Mesenchymal stem cell (in vitro differentiated cells and primary cell): ENCODE results near the gene SLCO3A1.
A peak's percentile ranks its signal among the peaks of the same experiment; 100 is the strongest.

ENCODE experiments used
- DNase-seq: peaks from one replicate; pipeline ENCODE4 v3.0.0-alpha.2; 2013
- H2AFZ ChIP-seq: one replicate; pipeline ENCODE4 v1.6.1; 2013; ENCODE audit warnings: low read depth, mild to moderate bottlenecking, control low read depth, inconsistent platforms, low read length, moderate library complexity
- H2AK5ac ChIP-seq: 2 replicates; pipeline ENCODE4 v1.6.1; 2013; ENCODE audit warnings: low read length, moderate library complexity, mild to moderate bottlenecking, inconsistent platforms; ENCODE audit not compliant: severe bottlenecking
- H2BK120ac ChIP-seq: one replicate; pipeline ENCODE4 v1.6.1; 2013; ENCODE audit warnings: low read depth, mild to moderate bottlenecking, inconsistent platforms, low read length, moderate library complexity
- H2BK12ac ChIP-seq, 2 experiments: one replicate each; pipeline ENCODE4 v1.6.1; 2013; ENCODE audit warnings: inconsistent platforms in 2 of 2, low read length in 2 of 2, mild to moderate bottlenecking in 2 of 2, moderate library complexity in 2 of 2, control low read depth in 1 of 2
- H2BK15ac ChIP-seq: one replicate; pipeline ENCODE4 v1.6.1; 2013; ENCODE audit warnings: mild to moderate bottlenecking, low read depth, inconsistent platforms; ENCODE audit not compliant: poor library complexity, severe bottlenecking
- H2BK5ac ChIP-seq: 2 replicates; pipeline ENCODE4 v1.6.1; 2013; ENCODE audit warnings: low read depth, mild to moderate bottlenecking, low read length, control low read depth, inconsistent platforms; ENCODE audit not compliant: poor library complexity, severe bottlenecking
- H3K14ac ChIP-seq, 2 experiments: one replicate each; pipeline ENCODE4 v1.6.1; 2013; ENCODE audit warnings: inconsistent platforms in 2 of 2, low read length in 2 of 2, control low read depth in 1 of 2, mild to moderate bottlenecking in 1 of 2, moderate library complexity in 1 of 2
- H3K18ac ChIP-seq, 2 experiments: one replicate each; pipeline ENCODE4 v1.6.1; 2013; ENCODE audit warnings: inconsistent platforms in 2 of 2, low read length in 2 of 2, control low read depth in 1 of 2, low read depth in 1 of 2, mild to moderate bottlenecking in 1 of 2
- H3K23ac ChIP-seq, 2 experiments: one replicate each; pipeline ENCODE4 v1.6.1; 2013; ENCODE audit warnings: inconsistent platforms in 2 of 2, low read length in 2 of 2, mild to moderate bottlenecking in 2 of 2, moderate library complexity in 2 of 2, control low read depth in 1 of 2
- H3K27ac ChIP-seq: 2 replicates; pipeline ENCODE4 v1.5.1; 2013; ENCODE audit warnings: mild to moderate bottlenecking, moderate library complexity, low read length, control low read depth, inconsistent platforms; ENCODE audit not compliant: poor library complexity, severe bottlenecking
- H3K27me3 ChIP-seq, 2 experiments: 2 replicates each; pipeline versions ENCODE4 v1.6.1 to v1.7.0; 2013; ENCODE audit warnings: low read length in 2 of 2, mild to moderate bottlenecking in 2 of 2, moderate library complexity in 2 of 2, control low read depth in 1 of 2, inconsistent platforms in 1 of 2; ENCODE audit not compliant: control insufficient read depth in 1 of 2, insufficient read depth in 1 of 2
- H3K36me3 ChIP-seq, 2 experiments: 2 replicates each; pipeline versions ENCODE4 v1.6.1 to v1.7.0; 2013; ENCODE audit warnings: low read length in 2 of 2, control low read depth in 1 of 2, inconsistent platforms in 1 of 2, low read depth in 1 of 2, mild to moderate bottlenecking in 1 of 2; ENCODE audit not compliant: insufficient read depth in 2 of 2, control insufficient read depth in 1 of 2
- H3K4ac ChIP-seq, 2 experiments: one replicate each; pipeline ENCODE4 v1.6.1; 2013; ENCODE audit warnings: inconsistent platforms in 2 of 2, low read length in 2 of 2, mild to moderate bottlenecking in 2 of 2, moderate library complexity in 2 of 2, control low read depth in 1 of 2, low read depth in 1 of 2
- H3K4me1 ChIP-seq: 2 replicates; pipeline ENCODE4 v1.6.1; 2013; ENCODE audit warnings: low read depth, low read length, control low read depth; ENCODE audit not compliant: control insufficient read depth, insufficient read depth
- H3K4me2 ChIP-seq: 2 replicates; pipeline ENCODE4 v1.6.1; 2013; ENCODE audit warnings: low read length, mild to moderate bottlenecking, inconsistent platforms; ENCODE audit not compliant: poor library complexity, severe bottlenecking
- H3K4me3 ChIP-seq, 2 experiments: 2 replicates each; pipeline versions ENCODE4 v1.5.1 to v1.7.0; 2013; ENCODE audit warnings: low read length in 2 of 2, mild to moderate bottlenecking in 2 of 2, control low read depth in 1 of 2, low read depth in 1 of 2; ENCODE audit not compliant: insufficient read depth in 1 of 2
- H3K79me1 ChIP-seq: replicated peaks from 2 replicates; pipeline ENCODE4 v1.6.1; 2013; ENCODE audit warnings: mild to moderate bottlenecking, control low read depth, low read length, inconsistent platforms; ENCODE audit not compliant: poor library complexity, severe bottlenecking
- H3K9ac ChIP-seq: 2 replicates; pipeline ENCODE4 v1.7.0; 2013; ENCODE audit warnings: mild to moderate bottlenecking, low read length, moderate library complexity
- H3K9me3 ChIP-seq: 2 replicates; pipeline ENCODE4 v1.7.0; 2013; ENCODE audit warnings: mild to moderate bottlenecking, low read length; ENCODE audit not compliant: control insufficient read depth
- H4K8ac ChIP-seq: one replicate; pipeline ENCODE4 v1.6.1; 2013; ENCODE audit warnings: inconsistent platforms, mild to moderate bottlenecking, low read length, moderate library complexity
- H4K91ac ChIP-seq: one replicate; pipeline ENCODE4 v1.6.1; 2013; ENCODE audit warnings: mild to moderate bottlenecking, low read length, inconsistent platforms
- WGBS: methylation state at CpG from one replicate; pipeline ENCODE4 v1.1.7; 2013; ENCODE audit warnings: mixed read lengths; 5-methylcytosine and 5-hydroxymethylcytosine counted together

Gene SLCO3A1

GRCh38 chr15:91887321-91887720 is 33.8 kb downstream of the SLCO3A1 start:
- no peak overlapping the region for H2AFZ ChIP-seq
- no peak overlapping the region for H3K27ac ChIP-seq
- H3K4ac ChIP-seq: no peak overlapping the region
- H2BK15ac ChIP-seq: no peak overlapping the region
- no peak overlapping the region for H2AK5ac ChIP-seq
- H3K9me3 ChIP-seq: no peaks in the 10 kb centered on the region
- peak overlapping the region; percentile 52 for H3K9ac ChIP-seq
- no peak overlapping the region for H4K8ac ChIP-seq
- WGBS: 66% methylated on average over 6 of the region's 6 CpGs
- no peak overlapping the region for H3K14ac ChIP-seq
- peaks cover 6% of the 10 kb centered on the region for H3K79me1 ChIP-seq
- no peak overlapping the region for H2BK12ac ChIP-seq
- no peak overlapping the region for H4K91ac ChIP-seq
- no peak for DNase-seq
- H3K4me2 ChIP-seq: no peak overlapping the region
- no peaks in the 10 kb centered on the region for H3K27me3 ChIP-seq
- H3K4me1 ChIP-seq: peaks cover 2% of the 10 kb centered on the region
- no peaks in the 10 kb centered on the region for H3K36me3 ChIP-seq
- no peak overlapping the region for H3K23ac ChIP-seq
- no peak overlapping the region for H2BK120ac ChIP-seq
- H3K18ac ChIP-seq: no peak overlapping the region
- no peak overlapping the region for H3K4me3 ChIP-seq
- H2BK5ac ChIP-seq: no peak overlapping the region

GRCh38 chr15:91887921-91888373 is 34.4 kb downstream of the SLCO3A1 start:
- no peak overlapping the region for H3K14ac ChIP-seq
- peak overlapping the region; percentile 52 for H3K9ac ChIP-seq
- H3K18ac ChIP-seq: no peak overlapping the region
- no peaks in the 10 kb centered on the region for H3K27me3 ChIP-seq
- H3K27ac ChIP-seq: no peak overlapping the region
- no peak overlapping the region for H2BK15ac ChIP-seq
- WGBS: 96% methylated on average over 5 of the region's 5 CpGs
- no peaks in the 10 kb centered on the region for H3K9me3 ChIP-seq
- H3K4me1 ChIP-seq: peaks cover 2% of the 10 kb centered on the region
- H2BK12ac ChIP-seq: no peak overlapping the region
- no peak overlapping the region for H2BK120ac ChIP-seq
- no peak for DNase-seq
- no peak overlapping the region for H3K23ac ChIP-seq
- no peak overlapping the region for H4K8ac ChIP-seq
- H4K91ac ChIP-seq: no peak overlapping the region
- no peak overlapping the region for H2AK5ac ChIP-seq
- no peak overlapping the region for H3K4me2 ChIP-seq
- H3K4ac ChIP-seq: no peak overlapping the region
- no peaks in the 10 kb centered on the region for H3K36me3 ChIP-seq
- H3K4me3 ChIP-seq: peak overlapping the region in 1 of 2 experiments; percentile 7
- no peak overlapping the region for H2BK5ac ChIP-seq
- H3K79me1 ChIP-seq: peaks cover 6% of the 10 kb centered on the region
- H2AFZ ChIP-seq: no peak overlapping the region

DNA sequence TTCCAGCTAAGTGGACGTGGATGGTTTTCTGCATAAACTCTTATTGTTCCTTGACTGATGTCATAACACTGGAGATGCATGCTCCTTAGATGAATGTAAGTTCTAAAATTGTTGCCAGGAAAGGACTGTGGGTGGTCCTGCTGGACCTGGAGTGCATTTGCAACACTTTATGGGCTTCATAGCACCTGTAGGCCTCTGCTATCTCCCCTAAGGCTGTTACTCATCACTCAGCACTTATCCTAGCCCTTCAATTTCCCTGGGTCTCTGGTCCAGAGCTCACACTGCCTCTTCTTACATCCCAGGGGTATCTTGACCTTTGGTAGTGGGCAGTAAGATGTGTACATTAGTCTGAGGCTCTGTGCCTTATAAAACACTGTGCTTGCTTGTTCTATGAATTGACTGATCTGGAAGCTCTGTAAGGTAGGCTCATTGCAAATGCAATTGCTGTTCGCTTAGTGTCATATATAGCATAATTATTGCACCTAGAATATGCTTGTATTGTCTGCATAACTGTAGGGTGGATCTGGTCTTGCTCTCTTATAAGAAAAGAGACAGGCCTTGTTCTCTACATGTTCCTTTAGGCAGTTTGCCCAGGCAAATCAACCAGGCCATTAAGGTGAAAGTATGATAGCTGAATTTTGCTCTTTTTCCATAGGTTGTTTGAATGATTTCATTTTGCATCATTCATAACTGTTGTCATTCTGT is 35.8 kb downstream of the SLCO3A1 start:
- H2BK12ac ChIP-seq: no peak overlapping the region
- no peak overlapping the region for H3K23ac ChIP-seq
- no peak for DNase-seq
- H3K4me2 ChIP-seq: no peak overlapping the region
- H3K4ac ChIP-seq: no peak overlapping the region
- no peak overlapping the region for H4K8ac ChIP-seq
- H3K14ac ChIP-seq: no peak overlapping the region
- no peak overlapping the region for H4K91ac ChIP-seq
- H2BK120ac ChIP-seq: no peak overlapping the region
- no peak overlapping the region for H3K18ac ChIP-seq
- peaks cover 2% of the 10 kb centered on the region for H3K4me1 ChIP-seq
- H2BK5ac ChIP-seq: no peak overlapping the region
- no peak overlapping the region for H2AK5ac ChIP-seq
- no peaks in the 10 kb centered on the region for H3K36me3 ChIP-seq
- no peaks in the 10 kb centered on the region for H3K9me3 ChIP-seq
- no peak overlapping the region for H3K4me3 ChIP-seq
- H3K27me3 ChIP-seq: no peaks in the 10 kb centered on the region
- WGBS: 53% methylated on average over 2 of the region's 2 CpGs
- H3K27ac ChIP-seq: no peak overlapping the region
- no peak overlapping the region for H3K9ac ChIP-seq
- peaks cover 4% of the 10 kb centered on the region for H3K79me1 ChIP-seq
- H2BK15ac ChIP-seq: no peak overlapping the region
- H2AFZ ChIP-seq: no peak overlapping the region

- no peaks in the 10 kb centered on the region for H3K27me3 ChIP-seq
- no peak overlapping the region for H4K8ac ChIP-seq
- H2AK5ac ChIP-seq: no peak overlapping the region
- H3K27ac ChIP-seq: no peak overlapping the region
- no peak overlapping the region for H3K4me3 ChIP-seq
- H3K4me2 ChIP-seq: no peak overlapping the region
- H2AFZ ChIP-seq: no peak overlapping the region
- no peak overlapping the region for H3K4ac ChIP-seq
- H2BK5ac ChIP-seq: no peak overlapping the region
- no peak overlapping the region for H3K23ac ChIP-seq
- H3K4me1 ChIP-seq: peaks cover 2% of the 10 kb centered on the region
- H3K9me3 ChIP-seq: no peaks in the 10 kb centered on the region
- no peak overlapping the region for H2BK12ac ChIP-seq
- H3K9ac ChIP-seq: no peak overlapping the region
- H3K18ac ChIP-seq: no peak overlapping the region
- no peak overlapping the region for H4K91ac ChIP-seq
- H2BK15ac ChIP-seq: no peak overlapping the region
- H2BK120ac ChIP-seq: no peak overlapping the region
- H3K14ac ChIP-seq: no peak overlapping the region
- no peaks in the 10 kb centered on the region for H3K36me3 ChIP-seq
- peaks cover 4% of the 10 kb centered on the region for H3K79me1 ChIP-seq
- no peak for DNase-seq
- no CpG with 5 or more reads among the region's 2 CpGs for WGBS
Measured at GRCh38 chr15:91890614-91891013, 37.1 kb downstream of the SLCO3A1 start.
